Naive B cell (primary cell): ENCODE measurements around the gene SDC1. TPM values are rescaled to one million over a fixed set of nuclear protein-coding genes. Genes with fewer than 3 reads are reported as not detected.
A peak's percentile ranks its signal among the peaks of the same experiment; 100 is the strongest.
"Not testable (repeated sequence)": the region's sequence is repeated elsewhere in the genome, so short reads cannot be mapped to it uniquely, and the experiment has no call there.

ENCODE experiments used
- ATAC-seq, 2 donors: fragments of 150-1000 bp; cut with Tn5 transposase; 2 replicates each; pipeline ENCODE4 v1.10.0; 2021; ENCODE audit warnings: low read depth in 2 of 2, mild to moderate bottlenecking in 2 of 2, moderate library complexity in 2 of 2
- DNase-seq: peaks from one replicate; pipeline ENCODE4 v3.0.0; 2022
- H3K27ac Mint-ChIP-seq, 6 donors: one replicate each; pipeline ENCODE4 v1.8.0; 2020 to 2022; ENCODE audit warnings: mild to moderate bottlenecking in 6 of 6, mixed read lengths in 6 of 6, moderate library complexity in 5 of 6, inconsistent platforms in 2 of 6
- H3K27me3 Mint-ChIP-seq, 3 donors: one replicate each; pipeline ENCODE4 v1.8.0; 2021 to 2022; ENCODE audit warnings: mixed read lengths in 3 of 3, mild to moderate bottlenecking in 1 of 3
- H3K36me3 Mint-ChIP-seq, 2 donors: one replicate each; pipeline ENCODE4 v1.8.0; 2020 to 2022; ENCODE audit warnings: mixed read lengths in 2 of 2, inconsistent platforms in 1 of 2, mild to moderate bottlenecking in 1 of 2
- H3K4me1 Mint-ChIP-seq, 3 donors: one replicate each; pipeline ENCODE4 v1.8.0; 2020 to 2022; ENCODE audit warnings: mixed read lengths in 3 of 3, inconsistent platforms in 1 of 3, mild to moderate bottlenecking in 1 of 3, moderate library complexity in 1 of 3
- H3K4me3 Mint-ChIP-seq, 8 donors: one replicate each; pipeline ENCODE4 v1.8.0; 2020 to 2022; ENCODE audit warnings: mild to moderate bottlenecking in 8 of 8, mixed read lengths in 8 of 8, moderate library complexity in 8 of 8, inconsistent platforms in 2 of 8
- H3K9me3 Mint-ChIP-seq, 7 donors: one replicate each; pipeline ENCODE4 v1.8.0; 2020 to 2022; ENCODE audit warnings: mixed read lengths in 7 of 7, mild to moderate bottlenecking in 5 of 7, inconsistent platforms in 2 of 7, moderate library complexity in 1 of 7
- polyA plus RNA-seq, 6 donors: library from polyadenylated mRNA; unstranded; fragments of 300-500 nt; fragmentation: Illumina TruSeq; gene quantifications; one replicate each; pipeline ENCODE4 v1.2.3, GENCODE V29; 2021; ENCODE audit warnings: low read depth in 6 of 6

Gene SDC1
- polyA plus RNA-seq, 6 donors from 2014 or later = not detected

DNA sequence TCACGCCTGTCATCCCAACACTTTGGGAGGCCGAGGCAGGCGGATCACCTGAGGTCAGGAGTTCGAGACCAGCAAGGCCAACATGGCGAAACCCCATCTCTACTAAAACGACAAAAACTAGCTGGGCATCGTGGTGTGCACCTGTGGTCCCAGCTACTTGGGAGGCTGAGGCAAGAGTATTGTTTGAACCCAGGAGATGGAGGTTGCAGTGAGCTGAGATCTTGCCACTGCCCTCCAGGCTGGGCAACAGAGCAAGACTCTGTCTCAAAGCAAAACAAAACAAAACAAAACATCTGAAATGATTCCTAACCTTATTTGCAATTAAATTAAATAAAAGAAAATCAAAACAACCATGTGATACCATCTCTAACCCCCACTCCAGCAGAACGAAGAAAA, 29.9 kb downstream of the SDC1 start:
- H3K27me3 Mint-ChIP-seq, H3K4me3 Mint-ChIP-seq, ATAC-seq, H3K36me3 Mint-ChIP-seq, H3K4me1 Mint-ChIP-seq, H3K9me3 Mint-ChIP-seq, DNase-seq: not testable (repeated sequence)
- H3K27ac Mint-ChIP-seq = peak overlapping the region in 1 of 6 donors; percentile 9

DNA sequence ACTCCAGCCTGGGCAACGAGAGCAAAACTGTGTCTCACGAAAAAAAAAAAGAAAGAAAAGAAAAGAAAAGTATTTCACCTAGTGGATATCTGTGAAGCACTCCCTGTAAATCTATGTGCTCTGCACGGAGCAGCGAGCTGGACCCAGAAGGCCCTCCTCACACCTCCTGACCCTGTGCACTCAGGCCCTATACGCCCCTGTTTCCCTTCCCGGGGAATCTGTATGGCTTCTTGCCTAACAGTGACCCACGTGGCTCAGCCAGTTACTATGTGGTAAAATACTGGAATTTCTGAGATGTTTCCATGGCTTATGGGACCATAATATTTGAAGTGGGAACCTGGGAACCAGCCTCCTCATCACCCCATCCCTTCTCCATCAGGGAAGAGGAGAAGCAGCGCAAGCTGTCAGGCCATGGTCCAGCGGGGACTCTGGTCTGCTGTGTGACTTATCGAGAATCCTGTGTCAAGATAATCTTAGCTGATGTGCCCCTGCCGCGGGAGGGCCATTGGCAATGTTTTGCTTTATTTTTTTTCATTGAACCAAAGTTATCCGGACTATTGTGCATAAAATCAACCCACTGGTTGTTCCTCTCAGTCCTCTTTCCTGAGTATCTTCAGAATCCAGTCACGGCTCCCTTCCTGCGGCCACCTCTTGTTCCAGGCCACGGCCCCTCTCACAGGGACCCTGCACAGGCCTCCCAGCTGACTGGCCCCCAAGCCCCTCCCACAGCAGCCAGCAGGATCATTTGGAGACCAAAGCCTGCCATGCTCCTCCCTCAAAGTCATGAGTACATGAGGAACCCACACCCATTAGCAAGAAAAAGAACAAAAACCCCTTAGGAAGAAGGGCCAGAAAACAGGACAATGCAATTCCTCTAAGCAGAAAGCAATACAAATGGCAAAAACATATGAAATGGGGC, 30.6 kb downstream of the SDC1 start:
- H3K36me3 Mint-ChIP-seq = no peaks in the 10 kb centered on the region
- H3K4me1 Mint-ChIP-seq = no peaks in the 10 kb centered on the region
- no peak overlapping the region for H3K27ac Mint-ChIP-seq
- H3K9me3 Mint-ChIP-seq = no peaks in the 10 kb centered on the region
- ATAC-seq (no peak), DNase-seq (no peak)
- H3K27me3 Mint-ChIP-seq = peaks cover 0 to 10% (median under 1%) of the 10 kb centered on the region in 3 donors
- no peak overlapping the region for H3K4me3 Mint-ChIP-seq

DNA sequence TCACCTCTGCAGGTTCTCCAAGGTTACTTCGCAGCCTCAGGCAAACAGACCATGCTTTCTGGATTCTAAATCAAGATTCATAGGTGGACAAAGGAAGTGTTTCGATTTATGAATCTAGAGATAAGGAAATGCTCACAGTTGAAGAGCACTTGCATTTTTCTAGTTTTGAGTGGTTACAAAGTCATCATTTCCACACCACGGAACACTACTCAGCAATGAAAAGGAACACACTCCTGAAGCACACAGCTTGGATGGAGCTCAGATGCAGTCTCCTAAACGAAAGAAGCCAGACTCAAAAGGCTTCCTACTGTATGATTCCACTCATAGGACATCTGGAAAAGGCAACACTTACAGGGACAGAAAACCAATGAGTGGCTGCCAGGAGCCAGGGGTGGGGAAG, 31.7 kb downstream of the SDC1 start:
- peaks cover 0 to 6% (median 4%) of the 10 kb centered on the region in 3 donors for H3K27me3 Mint-ChIP-seq
- no peak overlapping the region for H3K27ac Mint-ChIP-seq
- H3K36me3 Mint-ChIP-seq = no peaks in the 10 kb centered on the region
- H3K4me3 Mint-ChIP-seq = no peak overlapping the region
- ATAC-seq = no peak
- no peaks in the 10 kb centered on the region for H3K4me1 Mint-ChIP-seq
- H3K9me3 Mint-ChIP-seq = no peaks in the 10 kb centered on the region
- DNase-seq = no peak

DNA sequence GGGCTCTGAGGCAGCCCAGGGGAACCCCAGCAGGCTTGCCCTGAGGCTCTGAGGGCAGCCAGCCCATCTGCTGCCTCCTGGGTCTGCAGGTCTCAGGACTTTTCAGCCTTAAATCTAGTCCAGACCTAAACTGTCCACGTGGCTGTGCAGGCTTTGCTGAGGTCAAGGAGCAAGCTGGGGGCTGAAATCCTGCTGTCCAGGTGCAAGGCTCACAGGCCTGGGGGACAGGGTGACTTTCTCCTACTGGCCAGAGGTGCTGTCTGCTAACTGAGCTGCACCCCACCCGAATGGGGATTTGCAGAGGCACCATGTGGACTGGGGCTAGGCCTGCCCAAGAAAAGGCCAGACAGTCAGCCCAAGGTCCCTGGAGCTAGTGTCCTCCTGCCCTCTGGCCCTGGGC, 32.1 kb downstream of the SDC1 start:
- ATAC-seq = no peak
- H3K4me3 Mint-ChIP-seq = no peak overlapping the region
- no peak for DNase-seq
- peaks cover 0 to 6% (median 4%) of the 10 kb centered on the region in 3 donors for H3K27me3 Mint-ChIP-seq
- no peaks in the 10 kb centered on the region for H3K9me3 Mint-ChIP-seq
- no peaks in the 10 kb centered on the region for H3K36me3 Mint-ChIP-seq
- H3K27ac Mint-ChIP-seq = no peak overlapping the region
- no peaks in the 10 kb centered on the region for H3K4me1 Mint-ChIP-seq

DNA sequence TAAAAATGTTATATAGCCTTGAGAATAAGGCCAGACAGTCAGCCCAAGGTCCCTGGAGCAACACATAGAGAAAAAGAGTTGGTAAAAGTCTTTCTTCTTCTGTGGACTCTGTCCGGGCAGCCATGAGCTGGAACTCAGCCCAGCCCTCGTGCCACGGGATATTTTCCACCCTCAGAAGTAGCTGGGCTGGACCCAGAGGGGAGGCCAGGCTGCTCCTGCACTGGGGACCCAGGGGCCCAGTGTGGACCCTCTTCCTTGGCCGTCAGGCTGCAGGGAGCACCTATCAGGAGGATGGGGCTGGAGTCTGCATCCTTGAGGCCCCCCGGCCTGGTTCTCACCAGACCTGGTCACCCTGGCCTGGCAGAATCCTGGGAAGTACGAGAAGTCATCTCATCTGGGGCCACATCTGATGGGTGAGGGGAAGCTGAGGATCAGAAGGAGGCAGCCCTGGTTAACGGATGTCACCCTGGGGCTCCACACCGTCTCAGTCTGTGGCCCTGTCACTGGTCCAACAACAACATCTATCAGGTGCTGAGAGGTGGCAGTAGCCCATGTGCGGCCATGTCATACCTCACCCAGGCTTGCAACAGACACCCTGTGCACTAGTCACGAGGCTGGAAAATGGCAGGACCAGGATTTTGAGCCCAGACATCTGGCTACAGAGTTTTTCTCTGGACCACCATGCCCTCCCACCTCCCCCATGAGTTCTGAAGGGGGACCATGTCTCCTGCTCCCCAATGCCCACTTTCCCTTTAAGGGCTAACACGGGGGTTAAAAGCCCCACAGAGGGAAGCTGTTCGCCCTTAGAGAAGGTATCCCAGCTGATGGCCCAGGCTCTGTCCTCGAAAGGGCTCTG, 33.0 kb downstream of the SDC1 start:
- ATAC-seq = no peak
- no peak overlapping the region for H3K4me3 Mint-ChIP-seq
- H3K9me3 Mint-ChIP-seq = no peaks in the 10 kb centered on the region
- H3K27me3 Mint-ChIP-seq = peaks cover 0 to 6% (median 4%) of the 10 kb centered on the region in 3 donors
- DNase-seq = no peak
- H3K36me3 Mint-ChIP-seq = no peaks in the 10 kb centered on the region
- no peak overlapping the region for H3K27ac Mint-ChIP-seq
- H3K4me1 Mint-ChIP-seq = no peaks in the 10 kb centered on the region

DNA sequence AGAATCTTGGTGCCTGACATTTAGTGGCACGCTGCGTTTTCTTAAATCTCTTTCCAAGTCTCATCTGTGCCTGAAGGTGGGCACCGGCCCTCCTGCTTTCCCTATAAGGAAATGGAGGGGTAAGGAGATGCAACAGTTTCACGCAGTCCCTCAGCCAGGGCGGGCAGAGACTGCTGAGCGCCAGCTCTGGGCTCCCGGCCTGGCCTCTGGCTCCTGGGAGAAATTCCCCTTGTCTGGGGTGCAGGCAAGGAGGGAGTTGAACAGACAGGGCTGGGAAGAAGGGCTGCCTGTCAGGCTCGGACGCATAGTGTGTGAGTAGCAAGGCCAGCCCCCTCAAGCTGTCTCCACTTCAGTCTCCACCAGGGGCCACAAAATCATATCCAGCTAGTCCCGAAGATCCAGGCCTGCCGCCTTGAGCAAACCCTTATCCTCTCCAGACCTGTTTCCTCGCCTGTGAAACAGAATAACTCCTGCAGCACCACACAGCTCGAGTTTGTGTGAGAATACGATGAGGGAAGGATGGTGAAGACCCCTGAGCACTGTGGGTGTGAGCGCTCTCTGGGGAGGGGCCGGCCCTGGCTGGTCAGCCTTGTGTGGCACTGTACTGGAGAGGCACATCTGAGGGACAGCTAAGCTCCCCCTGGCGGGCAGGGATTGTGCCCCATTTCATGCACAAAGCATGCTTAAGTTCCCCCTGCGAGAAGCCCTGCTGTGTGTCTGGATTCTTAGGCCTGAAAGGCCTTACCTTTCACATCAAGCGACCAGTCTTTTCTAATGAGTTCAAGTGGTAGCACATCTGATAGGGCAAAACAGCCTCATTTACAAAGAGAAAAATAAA, 33.8 kb downstream of the SDC1 start:
- Mint-ChIP-seq H3K36me3 (no peaks in the 10 kb centered on the region), H3K27me3 (peaks cover 4 to 6% (median 4%) of the 10 kb centered on the region in 3 donors), H3K27ac (no peak overlapping the region), H3K9me3 (no peaks in the 10 kb centered on the region), H3K4me1 (no peaks in the 10 kb centered on the region), H3K4me3 (no peak overlapping the region)
- ATAC-seq = no peak
- no peak for DNase-seq

DNA sequence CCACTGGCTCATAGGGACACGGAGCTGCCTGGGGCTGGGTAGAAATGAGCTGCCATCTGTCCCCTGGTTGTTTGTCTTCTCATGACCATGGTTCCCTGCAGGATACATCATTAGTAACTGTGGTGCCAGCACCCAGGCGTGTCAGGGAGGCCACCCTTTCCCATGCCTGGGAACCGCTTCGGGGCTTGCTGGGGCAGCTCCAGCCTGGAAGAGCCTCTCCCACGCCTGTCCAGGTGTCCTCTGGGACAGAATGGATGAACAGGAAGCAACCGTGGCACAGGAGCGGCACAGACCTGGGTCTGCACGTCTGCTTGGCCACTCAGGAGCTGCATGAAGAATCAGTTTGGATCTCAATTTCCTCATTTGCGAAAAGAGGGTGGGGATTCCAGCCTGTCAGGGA, 34.8 kb downstream of the SDC1 start:
- H3K9me3 Mint-ChIP-seq = no peaks in the 10 kb centered on the region
- no peak overlapping the region for H3K4me3 Mint-ChIP-seq
- no peaks in the 10 kb centered on the region for H3K36me3 Mint-ChIP-seq
- no peaks in the 10 kb centered on the region for H3K4me1 Mint-ChIP-seq
- peaks cover 4 to 8% (median 6%) of the 10 kb centered on the region in 3 donors for H3K27me3 Mint-ChIP-seq
- ATAC-seq = no peak
- H3K27ac Mint-ChIP-seq = no peak overlapping the region
- no peak for DNase-seq

DNA sequence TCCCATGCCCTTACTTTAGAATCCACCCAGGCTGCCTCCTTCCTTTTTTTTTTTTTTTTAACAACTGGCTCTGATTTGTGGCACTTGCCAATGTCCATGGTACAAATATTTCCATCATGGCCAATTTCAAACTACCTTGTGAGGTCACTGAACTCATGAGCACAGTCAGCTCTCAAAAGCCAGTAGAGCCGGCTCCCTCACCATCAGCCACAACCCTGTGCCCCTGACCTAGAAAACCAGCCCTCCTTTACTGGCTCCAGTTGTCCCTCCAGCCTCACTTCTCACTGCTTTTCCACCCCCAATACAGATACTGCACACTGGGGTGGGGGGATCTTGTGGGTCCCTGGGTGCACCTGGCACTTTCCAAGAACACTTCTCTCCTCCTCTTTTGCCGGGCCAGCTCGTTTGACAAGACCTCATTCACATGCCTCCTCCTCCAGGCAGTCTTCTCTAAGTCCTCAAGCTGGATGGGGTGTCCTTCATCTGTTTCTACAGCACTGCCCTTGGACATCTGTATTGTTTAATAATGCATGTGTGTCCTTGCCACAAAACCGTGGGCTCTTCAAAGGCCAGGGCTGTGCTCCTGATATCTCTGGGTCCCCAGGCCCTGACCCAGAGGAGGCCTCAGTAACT, 35.5 kb downstream of the SDC1 start:
- no peaks in the 10 kb centered on the region for H3K4me1 Mint-ChIP-seq
- ATAC-seq = no peak
- H3K36me3 Mint-ChIP-seq = no peaks in the 10 kb centered on the region

DNA sequence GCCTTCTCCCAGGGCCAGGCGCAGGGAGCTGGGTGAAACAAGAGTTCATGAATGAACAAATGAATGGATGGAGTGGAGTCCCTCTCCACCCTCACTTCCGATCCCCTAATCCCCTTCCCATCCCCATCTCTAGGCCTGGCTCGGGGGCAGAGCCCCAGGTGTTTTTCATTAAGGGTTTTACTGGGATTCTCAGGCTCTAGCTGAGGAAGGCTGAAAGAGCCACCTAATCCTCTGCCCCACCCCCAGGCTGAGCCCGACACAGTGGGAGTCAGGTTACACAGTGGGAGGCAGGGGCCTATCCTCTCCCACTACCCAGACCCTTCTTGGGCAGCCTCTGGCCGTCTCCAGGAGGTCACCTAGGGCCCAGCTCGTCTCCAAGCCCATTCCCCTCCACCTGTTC, 36.1 kb downstream of the SDC1 start:
- ATAC-seq (no peak), DNase-seq (no peak)
- peaks cover 4 to 14% (median 6%) of the 10 kb centered on the region in 3 donors for H3K27me3 Mint-ChIP-seq
- no peaks in the 10 kb centered on the region for H3K9me3 Mint-ChIP-seq
- H3K4me1 Mint-ChIP-seq = no peaks in the 10 kb centered on the region
- no peaks in the 10 kb centered on the region for H3K36me3 Mint-ChIP-seq
- no peak overlapping the region for H3K27ac Mint-ChIP-seq
- no peak overlapping the region for H3K4me3 Mint-ChIP-seq

More for the DNA sequence above, 35.5 kb downstream of the SDC1 start:
- DNase-seq = no peak
- Mint-ChIP-seq H3K4me3 (no peak overlapping the region), H3K27ac (peak overlapping the region in 1 of 6 donors; percentile 13), H3K9me3 (no peaks in the 10 kb centered on the region), H3K27me3 (peaks cover 4 to 14% (median 6%) of the 10 kb centered on the region in 3 donors)

DNA sequence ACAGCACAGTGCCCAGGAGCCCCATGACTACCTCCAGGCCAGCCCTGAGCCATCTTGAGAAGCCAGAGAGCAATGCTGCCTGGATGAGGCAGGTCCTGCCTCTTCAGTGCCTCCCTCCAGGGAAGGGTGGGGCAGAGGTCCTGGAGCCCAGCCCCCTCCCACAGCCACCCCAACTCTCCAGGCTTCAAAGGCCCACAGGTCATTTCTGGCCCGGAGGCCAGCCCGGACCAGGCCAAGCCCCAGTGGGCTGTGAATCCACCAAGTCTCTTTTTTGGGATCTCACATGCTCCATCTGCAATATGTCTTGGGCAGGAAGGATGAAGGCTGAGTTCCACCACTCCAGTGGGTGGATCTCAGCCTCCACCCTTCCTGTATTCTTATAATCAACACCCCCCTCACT, 36.7 kb downstream of the SDC1 start:
- H3K36me3 Mint-ChIP-seq = no peaks in the 10 kb centered on the region
- peaks cover 4 to 14% (median 11%) of the 10 kb centered on the region in 3 donors for H3K27me3 Mint-ChIP-seq
- no peaks in the 10 kb centered on the region for H3K9me3 Mint-ChIP-seq
- no peak for ATAC-seq
- H3K4me1 Mint-ChIP-seq = no peaks in the 10 kb centered on the region
- DNase-seq = no peak
- no peak overlapping the region for H3K4me3 Mint-ChIP-seq
- H3K27ac Mint-ChIP-seq = peak overlapping the region in 1 of 6 donors; percentile 8

DNA sequence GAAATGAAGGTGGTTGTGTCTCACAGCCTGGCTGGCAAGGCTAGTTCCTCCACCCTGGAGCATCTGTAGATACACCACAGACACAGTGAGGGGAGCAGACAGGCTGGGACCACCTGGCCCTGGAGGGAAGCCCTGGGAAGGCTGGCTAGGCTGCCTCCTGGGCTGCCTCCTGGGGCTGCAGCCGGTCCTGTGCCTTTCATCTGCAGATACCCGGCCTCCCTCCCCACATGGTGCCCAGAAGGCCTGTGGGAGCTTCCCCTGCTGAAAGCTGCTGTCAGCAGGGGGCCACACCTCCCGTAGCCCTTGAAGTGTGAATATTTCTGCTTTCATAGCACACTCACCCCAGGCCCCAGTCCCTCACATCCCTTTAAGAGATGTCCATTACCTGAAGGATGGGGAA, 37.6 kb downstream of the SDC1 start:
- no peak overlapping the region for H3K4me3 Mint-ChIP-seq
- no peak overlapping the region for H3K27ac Mint-ChIP-seq
- H3K4me1 Mint-ChIP-seq = no peaks in the 10 kb centered on the region
- peaks cover 4 to 14% (median 14%) of the 10 kb centered on the region in 3 donors for H3K27me3 Mint-ChIP-seq
- no peaks in the 10 kb centered on the region for H3K9me3 Mint-ChIP-seq
- ATAC-seq (no peak), DNase-seq (no peak)
- no peaks in the 10 kb centered on the region for H3K36me3 Mint-ChIP-seq

DNA sequence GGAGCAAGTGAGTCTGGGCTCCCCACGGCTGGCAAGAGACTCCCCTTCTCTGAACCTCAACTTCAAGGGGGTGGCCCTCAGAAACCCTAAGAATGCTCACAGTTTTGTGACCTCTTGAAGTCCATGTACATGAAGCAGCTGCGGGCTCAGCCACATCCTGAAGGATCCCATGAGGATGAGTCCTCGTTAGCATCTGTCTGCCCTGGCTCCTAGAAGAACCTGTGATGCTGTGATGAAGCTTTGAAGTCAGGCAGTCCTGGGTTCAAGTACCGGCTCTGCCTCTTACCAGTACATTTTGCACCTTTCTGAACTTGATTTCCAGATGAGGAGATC, 38.1 kb downstream of the SDC1 start:
- no peaks in the 10 kb centered on the region for H3K9me3 Mint-ChIP-seq

More for the DNA sequence above, 38.1 kb downstream of the SDC1 start:
- ATAC-seq (no peak), DNase-seq (no peak)
- no peaks in the 10 kb centered on the region for H3K36me3 Mint-ChIP-seq
- H3K4me3 Mint-ChIP-seq = no peak overlapping the region
- peak overlapping the region in 1 of 6 donors; percentile 24 for H3K27ac Mint-ChIP-seq
- H3K4me1 Mint-ChIP-seq = no peaks in the 10 kb centered on the region
- peaks cover 4 to 14% (median 14%) of the 10 kb centered on the region in 3 donors for H3K27me3 Mint-ChIP-seq
